ENCODE data around the gene OXLD1. TPM values are rescaled to one million over a fixed set of nuclear protein-coding genes. Genes with fewer than 3 reads are reported as not detected.

Gene OXLD1
- total and polyA plus RNA-seq, 9 donors, result 1.7 to 35.7 (median 20.9) TPM

DNA sequence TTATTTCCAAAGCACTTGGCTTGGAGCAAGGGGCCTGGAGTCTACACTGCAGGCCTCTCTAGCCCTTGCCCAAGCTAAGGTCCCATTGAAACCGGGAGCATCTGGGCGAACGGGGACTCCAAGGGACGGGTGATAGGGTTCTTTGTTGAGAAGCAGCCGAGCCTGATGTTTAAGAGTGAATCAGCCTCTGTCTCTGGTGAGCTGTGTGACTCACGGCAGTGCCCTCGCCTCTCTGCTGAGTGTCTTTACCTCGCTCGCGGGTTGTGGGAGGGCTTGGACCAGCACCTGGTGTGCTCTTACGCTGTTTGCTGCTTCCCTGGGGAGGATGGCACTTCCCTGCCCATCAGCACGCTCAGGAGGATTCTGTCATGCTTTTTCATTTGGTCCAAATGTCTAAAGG is 18.7 kb upstream of the OXLD1 start:
- DNase-seq, result no peak
- TF ChIP-seq, protein P1, sequence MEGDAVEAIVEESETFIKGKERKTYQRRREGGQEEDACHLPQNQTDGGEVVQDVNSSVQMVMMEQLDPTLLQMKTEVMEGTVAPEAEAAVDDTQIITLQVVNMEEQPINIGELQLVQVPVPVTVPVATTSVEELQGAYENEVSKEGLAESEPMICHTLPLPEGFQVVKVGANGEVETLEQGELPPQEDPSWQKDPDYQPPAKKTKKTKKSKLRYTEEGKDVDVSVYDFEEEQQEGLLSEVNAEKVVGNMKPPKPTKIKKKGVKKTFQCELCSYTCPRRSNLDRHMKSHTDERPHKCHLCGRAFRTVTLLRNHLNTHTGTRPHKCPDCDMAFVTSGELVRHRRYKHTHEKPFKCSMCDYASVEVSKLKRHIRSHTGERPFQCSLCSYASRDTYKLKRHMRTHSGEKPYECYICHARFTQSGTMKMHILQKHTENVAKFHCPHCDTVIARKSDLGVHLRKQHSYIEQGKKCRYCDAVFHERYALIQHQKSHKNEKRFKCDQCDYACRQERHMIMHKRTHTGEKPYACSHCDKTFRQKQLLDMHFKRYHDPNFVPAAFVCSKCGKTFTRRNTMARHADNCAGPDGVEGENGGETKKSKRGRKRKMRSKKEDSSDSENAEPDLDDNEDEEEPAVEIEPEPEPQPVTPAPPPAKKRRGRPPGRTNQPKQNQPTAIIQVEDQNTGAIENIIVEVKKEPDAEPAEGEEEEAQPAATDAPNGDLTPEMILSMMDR (IDR thresholded peaks at IDR 0.05), result no peak
- no peak for TF ChIP-seq POLR2A (IDR thresholded peaks at IDR 0.05)
- no peak for TF ChIP-seq EP300 (IDR thresholded peaks at IDR 0.05)
- intact Hi-C loops (cut with DNase I), result no loop called here
- H3K27me3 ChIP-seq, result no peaks in the 10 kb centered on the region
- no peaks in the 10 kb centered on the region for H3K36me3 ChIP-seq
- H3K9me3 ChIP-seq, result no peaks in the 10 kb centered on the region
- H3K4me1 ChIP-seq (ENCODE audit: insufficient read depth), result peaks cover 10% of the 10 kb centered on the region
- WGBS, 3 donors, result 60 to 76% (median 66%) methylated on average over 12 of the region's 12 CpGs
- H3K27ac ChIP-seq, result no peak overlapping the region
- peak overlapping the region; percentile 100 for H3K4me3 ChIP-seq

DNA sequence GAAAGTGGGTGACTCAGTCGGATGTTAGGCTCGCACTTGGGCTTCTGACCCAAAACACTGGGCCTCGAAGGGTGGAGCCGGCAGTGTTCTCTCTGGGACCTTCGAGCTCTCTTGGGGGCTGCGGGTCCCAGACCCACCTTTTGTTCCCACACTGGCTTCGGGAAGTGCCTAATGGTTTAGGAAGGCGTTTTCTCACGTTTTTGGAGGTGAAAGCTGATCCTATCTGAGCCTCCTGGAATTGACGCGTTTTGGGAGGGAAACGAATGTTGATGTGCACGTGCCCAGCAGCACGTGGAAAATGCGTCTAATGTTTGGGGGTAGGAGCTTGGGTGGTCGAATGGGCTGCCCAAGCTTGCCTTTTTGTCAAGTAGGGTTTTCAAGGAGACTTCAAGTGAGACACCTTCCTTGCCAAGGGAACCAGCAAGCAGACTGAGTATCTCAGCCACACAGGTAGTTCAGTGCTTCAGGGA is 18.1 kb upstream of the OXLD1 start:
- intact Hi-C loops (cut with DNase I), result no loop called here
- Histone ChIP-seq H3K4me1 (ENCODE audit: insufficient read depth) (peaks cover 10% of the 10 kb centered on the region), H3K36me3 (no peaks in the 10 kb centered on the region), H3K9me3 (no peaks in the 10 kb centered on the region), H3K27me3 (no peaks in the 10 kb centered on the region), H3K4me3 (peak overlapping the region; percentile 100), H3K27ac (no peak overlapping the region)
- DNase-seq, result no peak
- 1 to 4% (median 3%) methylated on average over 16 of the region's 16 CpGs for WGBS, 3 donors
- no peak for TF ChIP-seq EP300 (IDR thresholded peaks at IDR 0.05)
- TF ChIP-seq, protein P1 (IDR thresholded peaks at IDR 0.05), result no peak
- TF ChIP-seq POLR2A (IDR thresholded peaks at IDR 0.05), result no peak

DNA sequence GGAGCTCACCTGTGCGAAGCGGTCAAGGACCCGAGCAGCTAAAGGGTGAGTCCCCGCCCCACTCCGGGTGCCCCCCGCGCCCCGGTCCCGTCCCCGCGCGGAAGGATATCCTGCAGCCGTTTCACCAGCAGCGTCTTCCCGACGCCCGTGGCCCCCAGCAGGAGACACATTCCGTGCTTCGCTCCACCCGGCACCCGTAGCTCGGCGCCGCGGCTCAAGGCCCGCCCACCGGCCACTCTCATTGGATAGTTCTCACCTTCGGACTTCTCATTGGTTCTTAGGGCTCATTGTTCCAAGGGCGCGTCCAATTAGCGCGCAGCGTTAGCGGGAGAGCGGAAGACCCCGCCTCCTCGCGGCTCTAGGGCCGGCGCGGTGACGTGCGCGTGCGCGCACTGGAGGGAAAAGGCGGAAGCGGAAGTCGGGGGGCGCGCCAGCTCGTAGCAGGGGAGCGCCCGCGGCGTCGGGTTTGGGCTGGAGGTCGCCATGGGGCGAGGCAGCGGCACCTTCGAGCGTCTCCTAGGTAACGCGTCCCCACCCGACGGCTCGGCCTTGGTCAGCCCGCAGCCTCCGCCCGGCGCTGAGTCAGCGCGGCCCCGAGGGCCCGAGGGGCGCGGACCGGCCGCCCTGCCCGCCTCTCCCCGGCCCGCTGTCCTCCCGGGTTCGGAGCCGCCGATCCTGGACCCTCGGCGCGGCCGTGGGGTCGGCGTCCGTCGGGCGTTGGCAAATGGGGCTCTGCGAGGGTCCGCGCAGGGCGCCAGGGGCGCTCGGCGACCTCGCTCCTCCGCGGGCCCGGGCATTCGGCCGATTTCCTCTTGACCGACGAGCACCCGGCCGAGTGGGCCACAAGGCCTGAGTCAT is 17.4 kb upstream of the OXLD1 start, which contains the start of the genes ARL16 and HGS:
TSS of gene ARL16 (minus strand) at position 214 of the 858 bp plus-strand sequence. CDS start at position 170, 44 bp downstream.
TSS of gene HGS (plus strand) at position 428 of the 858 bp plus-strand sequence. CDS start at position 484, 56 bp downstream.
- H3K27me3 ChIP-seq, result no peaks in the 10 kb centered on the region
- TF ChIP-seq, protein P1 (IDR thresholded peaks at IDR 0.05), result no peak
- TF ChIP-seq POLR2A (IDR thresholded peaks at IDR 0.05) (peak; percentile 45), EP300 (IDR thresholded peaks at IDR 0.05) (no peak)
- H3K4me1 ChIP-seq (ENCODE audit: insufficient read depth), result peaks cover 10% of the 10 kb centered on the region
- DNase-seq, result peak; percentile 97 to 99 (median 98)
- peak within 1 kb of the TSS; percentile 100 for H3K4me3 ChIP-seq
- intact Hi-C loops (cut with DNase I), result no loop called here
- H3K36me3 ChIP-seq, result no peaks in the 10 kb centered on the region
- 0 to 1% (median 1%) methylated on average over 66 to 112 of the region's 112 CpGs for WGBS, 3 donors
- no peaks in the 10 kb centered on the region for H3K9me3 ChIP-seq
- peak within 1 kb of the TSS; percentile 8 to 39 for H3K27ac ChIP-seq

DNA sequence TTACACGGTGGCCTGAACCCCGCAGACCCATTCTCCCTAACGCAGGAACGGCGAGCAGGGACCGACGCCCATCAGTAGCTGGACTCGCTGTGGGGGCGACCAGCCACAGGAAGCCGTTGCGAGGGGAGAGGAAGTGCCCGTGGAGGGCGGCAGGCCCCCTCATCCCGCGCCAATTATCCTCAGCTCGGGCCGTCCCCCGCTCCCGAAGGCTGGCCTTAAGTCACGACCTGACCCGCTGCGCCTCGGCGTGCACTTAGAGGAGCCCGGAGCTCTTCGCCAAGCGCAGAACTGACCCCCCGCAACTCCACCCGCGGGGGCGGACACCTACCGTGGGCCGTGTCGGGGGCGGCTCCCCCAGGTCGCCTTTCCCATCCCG is 16.8 kb upstream of the OXLD1 start:
- Histone ChIP-seq H3K4me3 (peak overlapping the region; percentile 100), H3K9me3 (no peaks in the 10 kb centered on the region), H3K4me1 (ENCODE audit: insufficient read depth) (peaks cover 10% of the 10 kb centered on the region), H3K27ac (peak overlapping the region; percentile 8 to 39), H3K36me3 (no peaks in the 10 kb centered on the region), H3K27me3 (no peaks in the 10 kb centered on the region)
- WGBS, 3 donors, result 0 to 1% (median 1%) methylated on average over 30 to 37 of the region's 37 CpGs
- TF ChIP-seq EP300 (IDR thresholded peaks at IDR 0.05), result no peak
- TF ChIP-seq POLR2A (IDR thresholded peaks at IDR 0.05), result no peak
- TF ChIP-seq, protein P1 (IDR thresholded peaks at IDR 0.05), result no peak
- intact Hi-C loops (cut with DNase I), result no loop called here
- no peak for DNase-seq
